GM12878 (cell line): ENCODE data around the gene CTH.

Source experiments
- HDAC6 ChIP-seq: fragments of 200-600 bp; sonication (generic); IDR thresholded peaks from one replicate; pipeline ENCODE4 v1.8.0; 2017; ENCODE audit warnings: antibody characterized with exemption; ENCODE audit not compliant: unreplicated experiment
- MYC ChIP-seq: IDR thresholded peaks from 2 replicates; pipeline ENCODE4 v1.6.1; 2011; ENCODE audit warnings: mild to moderate bottlenecking, low read length, moderate library complexity, inconsistent platforms; ENCODE audit not compliant: insufficient read depth, insufficient replicate concordance, insufficient read length, severe bottlenecking
- TF ChIP-seq, protein P1 (sequence below): IDR thresholded peaks from 2 replicates; pipeline ENCODE4 v1.6.1; 2012; ENCODE audit warnings: low read depth, low read length, improper control_type of control experiment

DNA sequence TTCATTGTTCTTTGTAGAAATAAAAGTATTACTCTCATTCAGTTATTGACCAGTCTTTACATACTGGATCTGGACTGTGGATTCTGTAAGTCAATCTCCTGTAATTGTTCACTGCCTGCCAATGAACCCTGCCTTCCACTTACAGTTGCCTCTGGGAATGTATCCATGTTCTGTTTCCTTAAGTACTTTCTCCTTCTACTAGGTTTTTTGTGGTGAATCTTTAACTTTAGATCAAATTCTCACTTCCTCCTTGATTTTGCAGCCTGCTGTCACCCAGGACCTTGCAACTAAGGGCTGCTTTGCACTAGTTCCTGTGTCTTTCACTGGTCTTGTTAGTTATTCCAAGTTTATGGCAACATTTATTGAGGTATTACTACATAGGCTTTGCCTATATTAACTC, 28.4 kb upstream of the CTH start:
- TF ChIP-seq HDAC6 (no peak), MYC (no peak)
- TF ChIP-seq, protein P1, sequence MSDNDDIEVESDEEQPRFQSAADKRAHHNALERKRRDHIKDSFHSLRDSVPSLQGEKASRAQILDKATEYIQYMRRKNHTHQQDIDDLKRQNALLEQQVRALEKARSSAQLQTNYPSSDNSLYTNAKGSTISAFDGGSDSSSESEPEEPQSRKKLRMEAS = no peak
